ENCODE results near the gene BOD1L1.

Gene BOD1L1

DNA sequence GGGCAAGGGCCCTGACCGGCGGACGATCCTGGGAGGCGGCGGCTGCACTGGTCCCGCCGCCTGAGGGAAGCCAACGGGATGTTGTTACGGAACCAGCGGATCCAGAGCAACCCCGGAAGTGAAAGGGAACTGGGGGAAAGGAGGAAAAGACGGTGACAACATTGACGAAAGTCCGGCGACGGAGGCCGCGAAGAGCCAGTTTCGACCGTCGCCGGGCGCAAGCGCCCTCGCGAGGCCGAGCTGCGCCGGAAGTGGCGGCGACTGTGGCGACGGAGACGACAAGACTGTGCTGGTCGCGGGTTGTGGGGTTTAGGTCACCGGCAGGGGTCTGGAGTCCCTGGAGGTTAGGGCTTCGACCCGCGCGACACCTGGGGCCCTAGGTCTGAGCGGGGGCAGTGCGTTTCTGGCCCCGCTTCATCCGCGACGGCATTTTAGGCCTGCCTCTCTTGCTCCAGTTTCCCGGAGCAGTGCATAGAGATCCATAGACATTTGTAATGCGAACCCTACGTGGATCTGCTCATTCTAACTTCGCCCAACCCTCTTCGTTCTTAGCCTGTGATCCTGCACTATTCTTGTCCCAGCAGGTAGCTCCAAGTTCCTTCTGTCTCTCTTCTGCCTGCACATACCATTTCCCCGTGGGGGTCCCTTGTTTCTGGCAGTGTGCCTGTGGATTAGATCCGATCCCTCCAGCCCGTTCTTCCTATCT is at the start of gene BOD1L1:
TSS of gene BOD1L1 (minus strand) at position 120 of the 706 bp plus-strand sequence. CDS start 138 bp downstream, outside the sequence.
- Histone ChIP-seq H3K4me1 (ENCODE audit: control insufficient read depth in 1 of 2, insufficient read depth in 2 of 2, low read length in 2 of 2) (peaks cover 7 to 31% of the 10 kb centered on the region in 2 donors), H3K9me3 (ENCODE audit: control insufficient read depth in 1 of 2, low read length in 2 of 2) (no peaks in the 10 kb centered on the region), H3K27ac (ENCODE audit: low read length) (peak within 1 kb of the TSS; percentile 98), H3K27me3 (ENCODE audit: low read depth, low read length) (no peaks in the 10 kb centered on the region), H3K4me3 (ENCODE audit: low read depth in 1 of 2, low read length in 2 of 2) (peak within 1 kb of the TSS; percentile 97 to 99), H3K36me3 (ENCODE audit: control insufficient read depth in 1 of 2, insufficient read depth in 2 of 2, low read length in 2 of 2) (peaks cover 0 to 6% of the 10 kb centered on the region in 2 donors)

DNA sequence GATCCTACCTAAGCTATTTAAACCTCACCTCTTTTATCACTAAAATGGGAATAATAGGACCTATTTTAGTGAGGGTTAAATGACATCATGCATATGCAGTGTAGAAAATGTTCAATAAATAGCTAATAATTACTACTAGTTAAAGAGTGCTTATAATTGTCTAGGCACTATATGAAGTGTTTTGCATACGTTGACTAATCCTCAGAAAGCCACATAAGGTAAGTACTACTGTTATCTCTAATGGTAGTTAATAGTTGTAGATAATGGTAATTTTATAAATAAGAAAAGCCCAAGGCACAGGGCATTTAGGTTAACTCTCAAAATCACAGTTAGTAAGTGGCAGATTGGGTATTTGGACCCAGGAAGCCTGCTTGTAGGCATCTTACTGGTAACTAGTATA is 47.4 kb upstream of the BOD1L1 start:
- Histone ChIP-seq H3K27ac (ENCODE audit: low read length) (no peak overlapping the region), H3K27me3 (ENCODE audit: low read depth, low read length) (no peaks in the 10 kb centered on the region), H3K4me3 (ENCODE audit: low read depth in 1 of 2, low read length in 2 of 2) (no peak overlapping the region), H3K9me3 (ENCODE audit: control insufficient read depth in 1 of 2, low read length in 2 of 2) (peaks cover 0 to 4% of the 10 kb centered on the region in 2 donors), H3K36me3 (ENCODE audit: control insufficient read depth in 1 of 2, insufficient read depth in 2 of 2, low read length in 2 of 2) (no peaks in the 10 kb centered on the region), H3K4me1 (ENCODE audit: control insufficient read depth in 1 of 2, insufficient read depth in 2 of 2, low read length in 2 of 2) (no peaks in the 10 kb centered on the region)

DNA sequence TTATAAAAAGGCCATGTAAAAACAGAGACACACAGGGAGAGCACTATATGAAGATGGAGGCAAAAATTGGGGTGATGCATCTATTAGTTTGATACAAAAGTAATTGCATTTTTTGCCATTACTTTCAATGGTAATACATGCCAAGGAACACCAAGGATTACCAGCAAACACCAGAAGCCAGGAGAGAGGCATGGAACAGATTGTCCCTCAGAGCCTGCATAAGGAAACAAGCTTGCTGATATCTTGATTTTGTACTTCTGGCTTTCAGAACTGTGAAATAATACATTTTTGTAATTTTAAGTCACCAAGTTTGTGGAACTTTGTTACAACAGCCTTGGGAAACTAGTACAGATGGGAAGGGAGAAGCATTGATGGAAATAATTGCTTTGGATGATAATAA is 45.6 kb upstream of the BOD1L1 start:
- Histone ChIP-seq H3K4me3 (ENCODE audit: low read depth in 1 of 2, low read length in 2 of 2) (no peak overlapping the region), H3K27me3 (ENCODE audit: low read depth, low read length) (no peaks in the 10 kb centered on the region), H3K27ac (ENCODE audit: low read length) (no peak overlapping the region), H3K9me3 (ENCODE audit: control insufficient read depth in 1 of 2, low read length in 2 of 2) (peaks cover 0 to 4% of the 10 kb centered on the region in 2 donors), H3K36me3 (ENCODE audit: control insufficient read depth in 1 of 2, insufficient read depth in 2 of 2, low read length in 2 of 2) (no peaks in the 10 kb centered on the region), H3K4me1 (ENCODE audit: control insufficient read depth in 1 of 2, insufficient read depth in 2 of 2, low read length in 2 of 2) (no peaks in the 10 kb centered on the region)

DNA sequence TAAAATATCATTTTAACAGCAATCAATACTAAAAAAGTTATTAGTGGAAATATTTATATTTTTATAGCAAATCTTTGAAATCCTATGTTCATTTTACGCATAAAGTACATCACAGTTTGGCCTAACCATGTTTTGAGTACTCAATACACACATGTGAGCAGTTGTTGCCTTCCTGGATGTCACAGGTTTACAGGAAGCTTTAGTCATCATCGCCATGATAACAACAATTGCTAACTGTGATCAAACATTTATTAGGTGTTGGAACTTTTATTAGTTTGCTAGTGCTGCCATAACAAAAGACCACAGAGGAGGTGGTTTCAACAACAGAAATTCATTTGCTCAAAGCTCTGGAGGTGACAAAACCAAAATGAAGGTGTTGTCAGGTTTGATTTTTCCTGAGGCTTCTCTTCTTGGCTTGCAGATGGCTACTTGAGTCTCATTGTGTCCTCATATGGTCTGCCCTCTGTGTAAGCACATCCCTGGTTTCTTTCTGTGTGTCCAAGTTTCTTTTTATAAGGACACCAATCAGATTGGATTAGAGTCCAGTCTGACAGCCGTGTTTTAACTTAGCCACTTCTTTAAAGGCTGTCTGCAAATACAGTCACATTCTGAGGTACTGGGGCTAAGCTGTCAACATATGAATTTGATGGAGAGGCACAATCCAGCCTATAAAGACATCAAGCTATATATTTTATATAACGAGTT is 43.1 kb upstream of the BOD1L1 start:
- H3K9me3 ChIP-seq (ENCODE audit: control insufficient read depth in 1 of 2, low read length in 2 of 2) = peaks cover 0 to 4% of the 10 kb centered on the region in 2 donors
- H3K4me1 ChIP-seq (ENCODE audit: control insufficient read depth in 1 of 2, insufficient read depth in 2 of 2, low read length in 2 of 2) = no peaks in the 10 kb centered on the region
- no peaks in the 10 kb centered on the region for H3K36me3 ChIP-seq (ENCODE audit: control insufficient read depth in 1 of 2, insufficient read depth in 2 of 2, low read length in 2 of 2)
- H3K27ac ChIP-seq (ENCODE audit: low read length) = no peak overlapping the region
- H3K27me3 ChIP-seq (ENCODE audit: low read depth, low read length) = no peaks in the 10 kb centered on the region
- H3K4me3 ChIP-seq (ENCODE audit: low read depth in 1 of 2, low read length in 2 of 2) = no peak overlapping the region

DNA sequence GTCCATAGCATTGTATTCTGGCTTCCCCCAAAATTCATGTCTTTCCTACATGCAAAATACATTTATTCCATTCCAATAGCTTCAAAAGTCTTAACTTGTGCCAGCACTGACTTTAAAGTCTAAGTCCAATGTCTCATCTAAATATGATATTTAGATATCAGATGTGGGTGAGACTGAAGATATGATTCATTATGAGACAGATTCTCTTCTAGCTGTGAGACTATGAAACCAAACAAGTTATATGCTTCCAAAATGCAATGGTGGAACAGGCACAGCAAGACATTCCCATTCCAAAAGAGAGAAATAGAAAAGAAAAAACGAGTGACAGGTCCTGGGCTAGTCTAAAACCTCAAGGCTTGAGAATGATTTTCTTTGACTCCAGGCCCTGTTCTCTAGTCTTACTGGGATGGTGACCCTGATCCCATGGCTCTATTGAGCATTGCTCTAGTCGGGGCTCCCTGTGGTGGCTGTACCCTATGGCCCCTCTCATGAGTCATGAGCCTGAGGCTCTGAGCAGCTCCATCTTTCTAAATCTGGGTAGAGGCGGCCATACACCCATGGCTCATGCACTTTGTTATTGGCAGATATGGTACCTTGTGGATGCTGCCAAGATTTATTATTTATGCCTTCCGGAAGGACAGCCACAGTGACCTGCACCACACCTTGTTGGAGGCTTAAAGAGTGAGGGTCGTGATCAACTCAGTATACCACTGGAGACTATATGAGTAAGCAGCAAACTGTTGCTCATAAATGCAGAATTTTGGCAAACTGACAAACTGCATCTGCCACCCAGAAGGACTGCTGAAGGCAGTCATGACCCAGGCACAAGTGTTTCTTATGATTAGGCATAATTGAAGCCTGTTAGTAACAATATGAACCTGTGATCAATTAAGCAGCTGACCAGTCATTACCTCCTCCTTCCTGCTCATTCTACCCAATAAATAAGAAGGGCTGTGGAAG is 38.5 kb upstream of the BOD1L1 start:
- no peaks in the 10 kb centered on the region for H3K27me3 ChIP-seq (ENCODE audit: low read depth, low read length)
- no peaks in the 10 kb centered on the region for H3K4me1 ChIP-seq (ENCODE audit: control insufficient read depth in 1 of 2, insufficient read depth in 2 of 2, low read length in 2 of 2)
- no peaks in the 10 kb centered on the region for H3K36me3 ChIP-seq (ENCODE audit: control insufficient read depth in 1 of 2, insufficient read depth in 2 of 2, low read length in 2 of 2)
- H3K9me3 ChIP-seq (ENCODE audit: control insufficient read depth in 1 of 2, low read length in 2 of 2) = no peaks in the 10 kb centered on the region
- H3K4me3 ChIP-seq (ENCODE audit: low read depth in 1 of 2, low read length in 2 of 2) = no peak overlapping the region
- no peak overlapping the region for H3K27ac ChIP-seq (ENCODE audit: low read length)

DNA sequence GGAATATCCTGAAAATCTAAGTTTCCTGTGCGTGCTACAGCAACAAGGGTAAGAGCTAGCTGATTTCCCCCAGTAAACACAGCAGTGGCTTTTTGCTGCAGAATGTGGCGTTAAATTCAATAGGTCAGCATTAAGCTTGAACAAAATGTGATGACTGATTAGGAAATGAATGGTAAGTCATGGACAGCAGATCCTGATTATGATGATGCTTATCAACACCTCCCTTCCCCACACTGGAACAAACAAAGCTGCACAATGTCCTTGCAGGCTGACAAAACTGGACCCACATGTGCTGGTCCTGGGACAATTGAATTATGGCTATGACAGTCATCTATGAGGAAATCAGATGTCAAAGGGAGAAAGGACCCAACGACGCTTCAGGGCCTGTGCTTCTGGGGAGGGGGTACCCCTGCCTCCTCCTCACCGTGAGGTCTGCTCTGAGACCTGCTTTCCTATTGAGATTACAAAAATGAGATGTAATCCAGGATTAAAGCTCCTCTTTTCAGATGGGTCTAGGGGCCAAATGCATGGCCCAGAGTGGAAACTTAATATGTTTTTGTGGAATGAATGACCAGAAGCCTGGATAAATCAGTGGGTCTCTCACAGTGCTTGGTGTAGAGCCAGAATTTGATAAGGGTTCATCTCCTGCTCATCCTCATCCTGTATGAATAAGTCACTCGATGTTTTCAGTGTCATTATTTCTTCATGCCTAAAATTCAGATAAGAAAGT is 32.0 kb upstream of the BOD1L1 start:
- no peaks in the 10 kb centered on the region for H3K27me3 ChIP-seq (ENCODE audit: low read depth, low read length)
- peaks cover 0 to 9% of the 10 kb centered on the region in 2 donors for H3K4me1 ChIP-seq (ENCODE audit: control insufficient read depth in 1 of 2, insufficient read depth in 2 of 2, low read length in 2 of 2)
- H3K4me3 ChIP-seq (ENCODE audit: low read depth in 1 of 2, low read length in 2 of 2) = no peak overlapping the region
- no peaks in the 10 kb centered on the region for H3K9me3 ChIP-seq (ENCODE audit: control insufficient read depth in 1 of 2, low read length in 2 of 2)
- no peaks in the 10 kb centered on the region for H3K36me3 ChIP-seq (ENCODE audit: control insufficient read depth in 1 of 2, insufficient read depth in 2 of 2, low read length in 2 of 2)
- H3K27ac ChIP-seq (ENCODE audit: low read length) = no peak overlapping the region

DNA sequence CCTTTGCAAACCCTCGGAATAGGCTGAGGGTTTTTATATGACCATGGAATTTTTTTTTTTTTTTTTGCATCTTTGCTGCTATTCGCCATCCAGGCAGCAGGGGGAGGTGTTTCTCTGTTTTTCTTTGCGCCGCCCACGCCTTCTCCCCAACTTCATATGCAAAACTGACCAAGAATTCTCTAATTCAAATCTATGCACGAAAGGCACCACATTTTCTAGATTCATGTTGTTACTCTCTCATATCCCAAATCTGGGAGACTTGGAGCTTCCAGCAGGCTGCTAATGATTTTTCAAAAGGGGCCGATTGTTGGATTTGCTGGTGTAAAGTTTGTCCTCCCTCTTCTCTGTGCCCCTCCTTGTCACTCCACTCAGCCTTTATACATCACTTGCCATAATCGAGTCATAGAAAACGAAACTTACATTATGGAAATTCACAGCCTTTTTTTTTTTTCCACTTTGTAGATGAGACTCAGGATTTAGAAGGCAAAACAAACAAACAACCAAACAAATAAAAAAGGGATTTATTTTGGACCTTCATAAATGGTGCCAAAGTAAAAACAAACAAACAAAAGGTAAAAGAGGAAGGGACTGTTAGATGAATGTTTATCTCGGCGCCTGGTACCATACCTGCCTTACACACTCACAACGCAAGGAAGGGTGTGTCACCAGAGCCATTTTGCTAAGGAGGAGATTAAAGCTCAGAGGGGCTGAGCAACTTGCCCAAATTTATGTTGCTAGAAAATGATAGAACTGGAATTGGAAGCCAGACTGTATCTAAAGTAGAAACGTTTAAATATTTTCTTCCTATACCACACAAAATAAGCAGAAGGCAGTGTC is 29.3 kb upstream of the BOD1L1 start:
- peak overlapping the region; percentile 38 to 60 for H3K4me3 ChIP-seq (ENCODE audit: low read depth in 1 of 2, low read length in 2 of 2)
- H3K36me3 ChIP-seq (ENCODE audit: control insufficient read depth in 1 of 2, insufficient read depth in 2 of 2, low read length in 2 of 2) = no peaks in the 10 kb centered on the region
- H3K27ac ChIP-seq (ENCODE audit: low read length) = no peak overlapping the region
- peaks cover 0 to 13% of the 10 kb centered on the region in 2 donors for H3K4me1 ChIP-seq (ENCODE audit: control insufficient read depth in 1 of 2, insufficient read depth in 2 of 2, low read length in 2 of 2)
- H3K9me3 ChIP-seq (ENCODE audit: control insufficient read depth in 1 of 2, low read length in 2 of 2) = no peaks in the 10 kb centered on the region
- no peaks in the 10 kb centered on the region for H3K27me3 ChIP-seq (ENCODE audit: low read depth, low read length)

DNA sequence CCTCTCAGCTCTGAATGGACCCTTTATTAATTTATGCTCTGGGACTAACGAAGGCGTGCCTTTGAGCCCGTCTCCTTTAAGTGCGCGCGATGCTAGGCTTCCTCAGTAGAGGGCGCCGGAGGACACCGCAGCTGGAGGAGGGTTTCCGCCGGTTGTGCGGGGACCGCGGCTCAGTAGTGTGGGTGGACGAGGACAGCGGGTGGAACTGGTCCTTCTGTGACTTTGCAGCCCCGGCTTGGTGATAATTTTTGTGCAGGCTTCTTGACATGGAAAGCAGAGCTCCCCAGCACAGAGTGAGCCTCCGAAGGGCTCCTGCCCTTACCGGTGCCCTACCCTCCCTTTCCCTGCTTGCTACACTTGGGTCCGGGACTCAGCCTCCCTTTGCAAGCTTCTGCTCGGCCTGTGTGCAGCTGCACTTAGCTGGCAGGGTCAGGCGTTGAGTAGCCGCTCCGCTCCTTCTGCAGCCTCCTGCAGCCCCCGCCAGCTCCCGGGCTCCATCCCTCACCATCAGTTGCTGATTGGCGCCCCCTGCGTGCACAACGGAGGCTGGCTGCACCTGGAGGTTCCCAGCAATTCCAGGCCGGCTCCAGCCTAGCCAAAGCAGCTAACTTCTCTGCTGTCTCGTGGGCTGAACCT is 26.8 kb upstream of the BOD1L1 start:
- peaks cover 0 to 13% of the 10 kb centered on the region in 2 donors for H3K4me1 ChIP-seq (ENCODE audit: control insufficient read depth in 1 of 2, insufficient read depth in 2 of 2, low read length in 2 of 2)
- no peak overlapping the region for H3K27ac ChIP-seq (ENCODE audit: low read length)
- H3K27me3 ChIP-seq (ENCODE audit: low read depth, low read length) = no peaks in the 10 kb centered on the region
- H3K4me3 ChIP-seq (ENCODE audit: low read depth in 1 of 2, low read length in 2 of 2) = peak overlapping the region; percentile 64 to 72
- H3K36me3 ChIP-seq (ENCODE audit: control insufficient read depth in 1 of 2, insufficient read depth in 2 of 2, low read length in 2 of 2) = no peaks in the 10 kb centered on the region
- H3K9me3 ChIP-seq (ENCODE audit: control insufficient read depth in 1 of 2, low read length in 2 of 2) = no peaks in the 10 kb centered on the region

DNA sequence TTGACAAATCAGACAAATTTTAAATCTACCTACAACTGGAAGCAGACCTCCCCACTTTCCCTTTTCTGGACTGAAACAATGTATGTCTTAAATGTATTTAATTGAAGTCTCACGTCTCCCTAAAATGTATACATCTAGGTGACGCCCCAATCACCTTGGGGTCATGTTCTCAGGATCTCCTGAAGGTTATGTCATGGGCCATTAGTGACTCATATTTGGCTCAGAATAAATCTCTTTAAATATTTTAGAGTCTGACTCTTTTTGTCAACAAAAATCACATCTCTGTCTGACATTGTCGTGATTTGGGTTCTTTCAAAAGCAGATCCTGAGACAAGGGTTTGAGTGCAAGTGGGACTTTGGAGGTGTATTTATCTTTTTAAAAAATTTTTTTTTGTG is 26.2 kb upstream of the BOD1L1 start:
- peaks cover 0 to 13% of the 10 kb centered on the region in 2 donors for H3K4me1 ChIP-seq (ENCODE audit: control insufficient read depth in 1 of 2, insufficient read depth in 2 of 2, low read length in 2 of 2)
- no peaks in the 10 kb centered on the region for H3K27me3 ChIP-seq (ENCODE audit: low read depth, low read length)
- peak overlapping the region in 1 of 2 donors; percentile 72 for H3K4me3 ChIP-seq (ENCODE audit: low read depth in 1 of 2, low read length in 2 of 2)
- H3K36me3 ChIP-seq (ENCODE audit: control insufficient read depth in 1 of 2, insufficient read depth in 2 of 2, low read length in 2 of 2) = no peaks in the 10 kb centered on the region
- H3K27ac ChIP-seq (ENCODE audit: low read length) = no peak overlapping the region
- no peaks in the 10 kb centered on the region for H3K9me3 ChIP-seq (ENCODE audit: control insufficient read depth in 1 of 2, low read length in 2 of 2)

DNA sequence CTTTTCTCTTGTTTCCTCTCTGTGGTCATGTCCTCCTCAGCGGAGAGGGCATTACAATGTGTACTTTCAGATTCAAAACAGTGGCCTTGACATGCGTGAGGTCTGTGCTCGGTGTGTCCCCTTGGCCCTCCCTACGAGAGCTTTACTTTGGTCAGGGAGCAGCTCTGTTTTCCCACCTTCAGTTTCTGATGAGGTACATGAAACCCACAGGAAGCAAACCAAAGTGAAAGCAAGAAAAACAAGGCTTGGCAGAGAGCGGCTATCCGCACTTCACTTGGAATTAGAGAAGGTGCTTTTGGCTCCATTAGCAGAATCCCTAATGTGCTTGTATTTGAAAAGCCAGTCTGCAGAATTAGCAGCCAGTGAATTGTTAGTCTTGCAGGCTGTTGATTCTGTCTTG is 19.5 kb upstream of the BOD1L1 start:
- Histone ChIP-seq H3K4me1 (ENCODE audit: control insufficient read depth in 1 of 2, insufficient read depth in 2 of 2, low read length in 2 of 2) (peaks cover 0 to 4% of the 10 kb centered on the region in 2 donors), H3K9me3 (ENCODE audit: control insufficient read depth in 1 of 2, low read length in 2 of 2) (no peaks in the 10 kb centered on the region), H3K27me3 (ENCODE audit: low read depth, low read length) (no peaks in the 10 kb centered on the region), H3K4me3 (ENCODE audit: low read depth in 1 of 2, low read length in 2 of 2) (no peak overlapping the region), H3K36me3 (ENCODE audit: control insufficient read depth in 1 of 2, insufficient read depth in 2 of 2, low read length in 2 of 2) (no peaks in the 10 kb centered on the region), H3K27ac (ENCODE audit: low read length) (no peak overlapping the region)
